ENCODE data around the gene PKP2. TPM values are rescaled to one million over a fixed set of nuclear protein-coding genes. Genes with fewer than 3 reads are reported as not detected.
"Not testable (repeated sequence)": the region's sequence is repeated elsewhere in the genome, so short reads cannot be mapped to it uniquely, and the experiment has no call there.

The PKP2 gene
- total and polyA plus RNA-seq, 7 donors, result 0.71 to 45.2 (median 4.2) TPM

GRCh38 chr12:32877601-32878459 lies 18.7 kb downstream of the PKP2 start:
- Histone ChIP-seq H3K9me3 (no peaks in the 10 kb centered on the region), H3K4me1 (no peaks in the 10 kb centered on the region), H3K27ac (no peak overlapping the region), H3K4me3 (no peak overlapping the region), H3K36me3 (no peaks in the 10 kb centered on the region), H3K27me3 (no peaks in the 10 kb centered on the region)
- DNase-seq, result no peak
- intact Hi-C loops (cut with DNase I), result no loop called here
- TF ChIP-seq EP300 (IDR thresholded peaks at IDR 0.05) (no peak), POLR2AphosphoS5 (IDR thresholded peaks at IDR 0.05) (no peak), POLR2A (IDR thresholded peaks at IDR 0.05) (no peak)
- TF ChIP-seq, protein P1, sequence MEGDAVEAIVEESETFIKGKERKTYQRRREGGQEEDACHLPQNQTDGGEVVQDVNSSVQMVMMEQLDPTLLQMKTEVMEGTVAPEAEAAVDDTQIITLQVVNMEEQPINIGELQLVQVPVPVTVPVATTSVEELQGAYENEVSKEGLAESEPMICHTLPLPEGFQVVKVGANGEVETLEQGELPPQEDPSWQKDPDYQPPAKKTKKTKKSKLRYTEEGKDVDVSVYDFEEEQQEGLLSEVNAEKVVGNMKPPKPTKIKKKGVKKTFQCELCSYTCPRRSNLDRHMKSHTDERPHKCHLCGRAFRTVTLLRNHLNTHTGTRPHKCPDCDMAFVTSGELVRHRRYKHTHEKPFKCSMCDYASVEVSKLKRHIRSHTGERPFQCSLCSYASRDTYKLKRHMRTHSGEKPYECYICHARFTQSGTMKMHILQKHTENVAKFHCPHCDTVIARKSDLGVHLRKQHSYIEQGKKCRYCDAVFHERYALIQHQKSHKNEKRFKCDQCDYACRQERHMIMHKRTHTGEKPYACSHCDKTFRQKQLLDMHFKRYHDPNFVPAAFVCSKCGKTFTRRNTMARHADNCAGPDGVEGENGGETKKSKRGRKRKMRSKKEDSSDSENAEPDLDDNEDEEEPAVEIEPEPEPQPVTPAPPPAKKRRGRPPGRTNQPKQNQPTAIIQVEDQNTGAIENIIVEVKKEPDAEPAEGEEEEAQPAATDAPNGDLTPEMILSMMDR (IDR thresholded peaks at IDR 0.05), result no peak
- WGBS, 2 donors, result 94% methylated on average over 29 of the region's 29 CpGs

GRCh38 chr12:32876004-32876403 lies 20.6 kb downstream of the PKP2 start:
- DNase-seq, result no peak
- intact Hi-C loops (cut with DNase I), result no loop called here
- no peak for TF ChIP-seq POLR2A (IDR thresholded peaks at IDR 0.05)
- Histone ChIP-seq H3K4me3 (no peak overlapping the region), H3K27ac (no peak overlapping the region), H3K27me3 (no peaks in the 10 kb centered on the region), H3K36me3 (no peaks in the 10 kb centered on the region), H3K4me1 (no peaks in the 10 kb centered on the region), H3K9me3 (no peaks in the 10 kb centered on the region)
- 82 to 93% methylated on average over 2 of the region's 2 CpGs for WGBS, 2 donors

GRCh38 chr12:32874975-32875374 lies 21.6 kb downstream of the PKP2 start:
- no peak for DNase-seq
- TF ChIP-seq, protein P1 (IDR thresholded peaks at IDR 0.05), result no peak
- no peak for TF ChIP-seq POLR2A (IDR thresholded peaks at IDR 0.05)
- TF ChIP-seq POLR2AphosphoS5 (IDR thresholded peaks at IDR 0.05), result no peak
- TF ChIP-seq EP300 (IDR thresholded peaks at IDR 0.05), result no peak
- H3K9me3 ChIP-seq, result no peaks in the 10 kb centered on the region
- H3K4me3 ChIP-seq, result no peak overlapping the region
- H3K27ac ChIP-seq, result no peak overlapping the region
- H3K36me3 ChIP-seq, result no peaks in the 10 kb centered on the region
- 42 to 93% methylated on average over 1 of the region's 1 CpG for WGBS, 2 donors
- no peaks in the 10 kb centered on the region for H3K4me1 ChIP-seq
- intact Hi-C loops (cut with DNase I), result no loop called here
- no peaks in the 10 kb centered on the region for H3K27me3 ChIP-seq

DNA sequence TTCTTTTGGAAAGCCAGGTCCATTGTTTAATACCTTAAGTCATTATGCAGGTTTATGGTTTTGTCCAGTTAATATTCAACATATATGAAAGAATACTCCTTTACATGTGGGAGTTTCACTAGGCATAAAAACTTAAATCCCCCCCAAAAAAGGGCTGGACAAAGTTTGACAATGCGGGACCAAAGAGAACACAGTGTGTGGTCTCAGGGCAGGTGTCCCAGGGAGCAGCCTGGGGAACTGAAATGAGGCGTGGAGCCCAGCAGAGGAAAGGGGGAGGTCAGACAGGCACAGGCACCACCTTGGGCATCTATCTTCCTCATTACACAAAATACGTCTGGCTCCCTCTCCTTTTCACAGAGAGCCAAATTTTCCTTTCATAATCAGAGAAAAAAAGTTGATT lies 22.5 kb downstream of the PKP2 start:
- intact Hi-C loops (cut with DNase I), result no loop called here
- 8 to 64% methylated on average over 3 of the region's 3 CpGs for WGBS, 2 donors
- Histone ChIP-seq H3K4me3 (no peak overlapping the region), H3K27me3 (no peaks in the 10 kb centered on the region), H3K9me3 (no peaks in the 10 kb centered on the region), H3K36me3 (no peaks in the 10 kb centered on the region), H3K27ac (no peak overlapping the region), H3K4me1 (no peaks in the 10 kb centered on the region)
- no peak for DNase-seq
- TF ChIP-seq, protein P1 (IDR thresholded peaks at IDR 0.05), result no peak
- TF ChIP-seq POLR2AphosphoS5 (IDR thresholded peaks at IDR 0.05), result no peak
- no peak for TF ChIP-seq POLR2A (IDR thresholded peaks at IDR 0.05)
- TF ChIP-seq EP300 (IDR thresholded peaks at IDR 0.05), result no peak

- DNase-seq; H3K27me3 ChIP-seq; H3K27ac ChIP-seq; intact Hi-C loops (cut with DNase I); H3K4me1 ChIP-seq; H3K36me3 ChIP-seq; H3K4me3 ChIP-seq; H3K9me3 ChIP-seq: not testable (repeated sequence)
- WGBS, 2 donors, result 50 to 76% methylated on average over 5 of the region's 5 CpGs
Observed at GRCh38 chr12:32872416-32872815, 24.2 kb downstream of the PKP2 start.

DNA sequence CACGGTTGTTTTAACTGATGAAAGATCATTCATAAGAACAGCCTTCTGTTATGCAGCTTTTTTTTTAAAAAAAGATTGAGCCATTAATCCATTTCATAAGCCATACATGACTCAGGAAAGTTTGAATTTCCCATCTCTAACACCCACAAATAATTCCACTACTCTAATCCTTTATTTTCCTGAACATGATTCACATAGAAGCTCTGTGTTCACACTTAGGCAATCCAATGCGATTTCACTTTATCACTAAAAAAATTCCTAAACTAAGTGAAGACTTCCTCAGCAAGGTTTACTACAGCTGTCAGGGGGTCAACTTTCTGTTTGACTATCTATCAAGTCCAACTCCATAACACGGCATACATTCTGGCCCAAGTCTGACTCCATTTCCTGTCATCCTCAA lies 25.9 kb downstream of the PKP2 start:
- WGBS, 2 donors, result 67 to 71% methylated on average over 3 of the region's 3 CpGs
- no peak overlapping the region for H3K27ac ChIP-seq
- H3K4me1 ChIP-seq, result no peaks in the 10 kb centered on the region
- no peak for DNase-seq
- intact Hi-C loops (cut with DNase I), result no loop called here
- no peak overlapping the region for H3K4me3 ChIP-seq
- H3K36me3 ChIP-seq, result no peaks in the 10 kb centered on the region
- no peaks in the 10 kb centered on the region for H3K27me3 ChIP-seq
- no peaks in the 10 kb centered on the region for H3K9me3 ChIP-seq
- no peak for TF ChIP-seq POLR2A (IDR thresholded peaks at IDR 0.05)
- no peak for TF ChIP-seq EP300 (IDR thresholded peaks at IDR 0.05)
- TF ChIP-seq, protein P1 (IDR thresholded peaks at IDR 0.05), result no peak
- TF ChIP-seq POLR2AphosphoS5 (IDR thresholded peaks at IDR 0.05), result no peak
